H1 (cell line): Measurements from ENCODE around the gene ASTN2. TPM values are rescaled to one million over a fixed set of nuclear protein-coding genes. Genes with fewer than 3 reads are reported as not detected.

Experiments used
- CTCF ChIA-PET: fragments of 300-600 bp; sonication (Branson Sonifier 250); formaldehyde crosslinking; loops from one replicate; lab custom pipeline; 2021; ENCODE audit not compliant: partially characterized antibody; lab: Charles Lee
- POLR2A ChIA-PET: fragments of 300-600 bp; sonication (Branson Sonifier 250); formaldehyde crosslinking; loops from one replicate; lab custom pipeline; 2021; ENCODE audit warnings: inconsistent platforms; ENCODE audit not compliant: partially characterized antibody; lab: Charles Lee
- DNase-seq, 2 experiments: peaks; one replicate each; pipeline versions ENCODE4 v3.0.0 to v3.0.0-alpha.2; 2010 to 2022; ENCODE audit warnings: low spot score in 2 of 2, low read depth in 1 of 2, mixed read lengths in 1 of 2
- FAIRE-seq: peaks from 2 replicates; lab custom pipeline; 2011; peaks lifted over from hg19 to GRCh38; lab: Jason Lieb, UNC
- H2AFZ ChIP-seq: 2 replicates; pipeline ENCODE4 v1.8.1; 2012; ENCODE audit warnings: low read length, inconsistent platforms
- H2AK5ac ChIP-seq: 2 replicates; pipeline ENCODE4 v1.6.1; 2013; ENCODE audit warnings: low read depth, low read length
- H2BK120ac ChIP-seq: replicated peaks from 2 replicates; pipeline ENCODE3; 2013; ENCODE audit warnings: low read depth, low read length, inconsistent platforms
- H2BK12ac ChIP-seq: 2 replicates; pipeline ENCODE4 v1.6.1; 2013; ENCODE audit warnings: low read depth, low read length
- H2BK15ac ChIP-seq: 2 replicates; pipeline ENCODE4 v1.6.1; 2013; ENCODE audit warnings: low read length
- H2BK20ac ChIP-seq: 2 replicates; pipeline ENCODE4 v1.6.1; 2013; ENCODE audit warnings: low read length
- H2BK5ac ChIP-seq: 2 replicates; pipeline ENCODE4 v1.6.1; 2013; ENCODE audit warnings: low read depth, low read length
- H3K14ac ChIP-seq: 2 replicates; pipeline ENCODE4 v1.6.1; 2013; ENCODE audit warnings: inconsistent platforms; ENCODE audit not compliant: insufficient read length
- H3K18ac ChIP-seq: 2 replicates; pipeline ENCODE4 v1.6.1; 2013; ENCODE audit warnings: low read length; ENCODE audit errors: extremely low read depth
- H3K23ac ChIP-seq: 2 replicates; pipeline ENCODE4 v1.6.1; 2013; ENCODE audit warnings: inconsistent platforms; ENCODE audit not compliant: insufficient read length
- H3K23me2 ChIP-seq: 2 replicates; pipeline ENCODE4 v1.6.1; 2013; ENCODE audit warnings: low read depth, low read length
- H3K27ac ChIP-seq: 2 replicates; pipeline ENCODE4 v1.6.1; 2011; ENCODE audit warnings: low read depth, low read length, inconsistent platforms
- H3K27me3 ChIP-seq, 4 experiments: replicated peaks in 1 of 4; 1 replicate in 1 of 4; 2 replicates in 3 of 4; pipeline versions ENCODE4 v1.6.1 to v1.8.1; 2011 to 2013; ENCODE audit warnings: low read length in 3 of 4, mild to moderate bottlenecking in 3 of 4, inconsistent platforms in 2 of 4, mixed read lengths in 2 of 4, moderate library complexity in 1 of 4; ENCODE audit not compliant: control insufficient read depth in 3 of 4, insufficient read depth in 3 of 4; ENCODE audit errors: extremely low read depth in 1 of 4
- H3K36me3 ChIP-seq, 4 experiments: 2 replicates each; pipeline versions ENCODE4 v1.6.1 to v1.8.1; 2011 to 2013; ENCODE audit warnings: mild to moderate bottlenecking in 4 of 4, low read length in 3 of 4, moderate library complexity in 2 of 4, control low read depth in 1 of 4, inconsistent platforms in 1 of 4; ENCODE audit not compliant: insufficient read depth in 4 of 4, control insufficient read depth in 2 of 4
- H3K4ac ChIP-seq: replicated peaks from 2 replicates; pipeline ENCODE3; 2013; ENCODE audit warnings: low read length, low read depth, mixed read lengths, inconsistent platforms; ENCODE audit not compliant: insufficient read length
- H3K4me1 ChIP-seq, 4 experiments: replicated peaks in 1 of 4; 1 replicate in 1 of 4; 2 replicates in 3 of 4; pipeline versions ENCODE4 v1.6.1 to v1.8.1; 2011 to 2013; ENCODE audit warnings: low read length in 3 of 4, inconsistent platforms in 2 of 4, mixed read lengths in 1 of 4; ENCODE audit not compliant: insufficient read depth in 4 of 4, control insufficient read depth in 3 of 4
- H3K4me2 ChIP-seq, 2 experiments: 2 replicates each; pipeline versions ENCODE4 v1.6.1 to v1.8.1; 2011 to 2013; ENCODE audit warnings: low read depth in 2 of 2, low read length in 2 of 2, control low read depth in 1 of 2, inconsistent platforms in 1 of 2, mild to moderate bottlenecking in 1 of 2; ENCODE audit not compliant: insufficient read depth in 1 of 2
- H3K4me3 ChIP-seq, 4 experiments: fragments of 200-600, 300-600 bp in 1 of 4; sonication (generic), shearing (Covaris generic), sonication (Bioruptor Twin) in 1 of 4; 2 replicates each; pipeline versions ENCODE4 v1.5.1 to v1.8.1; 2011 to 2016; ENCODE audit warnings: low read length in 4 of 4, low read depth in 3 of 4, control low read depth in 2 of 4, inconsistent platforms in 2 of 4, mild to moderate bottlenecking in 2 of 4, mixed read lengths in 1 of 4, moderate library complexity in 1 of 4; ENCODE audit not compliant: insufficient read depth in 2 of 4; ENCODE audit errors: extremely low read depth in 1 of 4
- H3K56ac ChIP-seq: replicated peaks from 2 replicates; pipeline ENCODE3; 2013; ENCODE audit warnings: low read depth, mild to moderate bottlenecking, mixed read lengths, low read length, inconsistent platforms; ENCODE audit not compliant: insufficient read length
- H3K79me1 ChIP-seq: 2 replicates; pipeline ENCODE4 v1.6.1; 2013; ENCODE audit warnings: low read depth, low read length, control low read depth
- H3K79me2 ChIP-seq, 2 experiments: 2 replicates each; pipeline versions ENCODE4 v1.6.1 to v1.8.1; 2012 to 2013; ENCODE audit warnings: low read length in 2 of 2, mild to moderate bottlenecking in 2 of 2, inconsistent platforms in 1 of 2; ENCODE audit not compliant: insufficient read depth in 2 of 2, control insufficient read depth in 1 of 2
- H3K9ac ChIP-seq, 4 experiments: replicated peaks in 1 of 4; 1 replicate in 1 of 4; 2 replicates in 3 of 4; pipeline versions ENCODE4 v1.6.1 to v1.8.1; 2011 to 2013; ENCODE audit warnings: low read depth in 3 of 4, low read length in 3 of 4, control low read depth in 2 of 4, mild to moderate bottlenecking in 2 of 4, moderate library complexity in 2 of 4, inconsistent platforms in 1 of 4; ENCODE audit errors: extremely low read depth in 1 of 4
- H3K9me3 ChIP-seq, 2 experiments: 2 replicates each; pipeline versions ENCODE4 v1.6.1 to v1.8.1; 2012 to 2013; ENCODE audit warnings: mild to moderate bottlenecking in 2 of 2, moderate library complexity in 2 of 2, control low read depth in 1 of 2, inconsistent platforms in 1 of 2, low read depth in 1 of 2, low read length in 1 of 2, mixed read lengths in 1 of 2; ENCODE audit not compliant: insufficient read depth in 2 of 2
- H4K20me1 ChIP-seq, 2 experiments: replicated peaks in 1 of 2; 2 replicates each; pipeline versions ENCODE3 to v1.8.1; 2011 to 2013; ENCODE audit warnings: inconsistent platforms in 2 of 2, low read length in 2 of 2, mild to moderate bottlenecking in 1 of 2; ENCODE audit not compliant: insufficient read depth in 2 of 2, control insufficient read depth in 1 of 2
- H4K5ac ChIP-seq: 2 replicates; pipeline ENCODE4 v1.6.1; 2013; ENCODE audit warnings: low read length, low read depth, mixed read lengths, inconsistent platforms; ENCODE audit not compliant: insufficient read length
- H4K8ac ChIP-seq: 2 replicates; pipeline ENCODE4 v1.8.0; 2013; ENCODE audit warnings: mild to moderate bottlenecking, moderate library complexity, low read length, inconsistent platforms; ENCODE audit not compliant: insufficient read depth; ENCODE audit errors: extremely low read depth
- H4K91ac ChIP-seq: replicated peaks from 2 replicates; pipeline ENCODE3; 2013; ENCODE audit warnings: low read length, mixed read lengths, inconsistent platforms; ENCODE audit not compliant: insufficient read length
- BACH1 ChIP-seq: IDR thresholded peaks from 2 replicates; pipeline ENCODE4 v1.6.1; 2012; ENCODE audit warnings: low read length, improper control_type of control experiment
- BRCA1 ChIP-seq: IDR thresholded peaks from 2 replicates; pipeline ENCODE4 v1.6.1; 2012; ENCODE audit warnings: low read depth, low read length, improper control_type of control experiment
- EZH2 ChIP-seq: fragments of 200-600 bp; sonication (generic); IDR thresholded peaks from 2 replicates; pipeline ENCODE4 v1.7.1; 2012; ENCODE audit warnings: low read depth, mild to moderate bottlenecking, moderate library complexity, low read length, inconsistent platforms; ENCODE audit not compliant: severe bottlenecking
- GABPA ChIP-seq: IDR thresholded peaks from 2 replicates; pipeline ENCODE4 v1.6.1; 2011; ENCODE audit warnings: mild to moderate bottlenecking, low read length, moderate library complexity, borderline replicate concordance; ENCODE audit not compliant: insufficient read depth
- GTF2F1 ChIP-seq: IDR thresholded peaks from 2 replicates; pipeline ENCODE4 v1.6.1; 2012; ENCODE audit warnings: low read depth, low read length, improper control_type of control experiment, borderline replicate concordance
- NANOG ChIP-seq: IDR thresholded peaks from 2 replicates; pipeline ENCODE4 v1.6.1; 2011; ENCODE audit warnings: low read length, low read depth, mild to moderate bottlenecking, inconsistent platforms; ENCODE audit not compliant: insufficient read depth, poor library complexity, severe bottlenecking
- POLR2A ChIP-seq, 2 experiments: IDR thresholded peaks; 1 replicate in 1 of 2; 2 replicates in 1 of 2; pipeline ENCODE4 v1.6.1; 2011; ENCODE audit warnings: low read depth in 2 of 2, low read length in 2 of 2, mild to moderate bottlenecking in 2 of 2; ENCODE audit errors: control extremely low read depth in 1 of 2
- RBBP5 ChIP-seq: IDR thresholded peaks from 2 replicates; pipeline ENCODE4 v1.7.1; 2012; ENCODE audit warnings: low read depth, mild to moderate bottlenecking, inconsistent platforms, low read length, moderate library complexity, borderline replicate concordance
- RFX5 ChIP-seq: IDR thresholded peaks from 2 replicates; pipeline ENCODE4 v1.6.1; 2011; ENCODE audit warnings: low read depth, low read length, improper control_type of control experiment, borderline replicate concordance
- RNF2 ChIP-seq: fragments of 200-900, 300-1000 bp; sonication (generic); IDR thresholded peaks from 2 replicates; pipeline ENCODE4 v1.7.1; 2016; ENCODE audit warnings: borderline replicate concordance, low read depth, mild to moderate bottlenecking, antibody characterized with exemption, low read length; ENCODE audit not compliant: poor library complexity, severe bottlenecking; ENCODE audit errors: missing control alignments
- SP2 ChIP-seq: IDR thresholded peaks from 2 replicates; pipeline ENCODE4 v1.6.1; 2012; ENCODE audit warnings: mild to moderate bottlenecking, low read length, inconsistent platforms
- SRF ChIP-seq: IDR thresholded peaks from 2 replicates; pipeline ENCODE4 v1.6.1; 2011; ENCODE audit warnings: mild to moderate bottlenecking, low read depth, low read length, moderate library complexity
- TBP ChIP-seq: IDR thresholded peaks from 2 replicates; pipeline ENCODE4 v1.6.1; 2011; ENCODE audit warnings: low read depth, low read length, improper control_type of control experiment
- WGBS, 2 experiments: shearing (Covaris generic) in 1 of 2; methylation state at CpG; one replicate each; pipeline versions ENCODE4 v1.1.6 to v1.1.7; 2013 to 2015; ENCODE audit warnings: low lambda C conversion rate in 2 of 2, mixed read lengths in 2 of 2, inconsistent platforms in 1 of 2, low coverage in 1 of 2, missing lambda C conversion rate in 1 of 2; ENCODE audit not compliant: insufficient replicate concordance in 2 of 2, insufficient coverage in 1 of 2, insufficient read length in 1 of 2; ENCODE audit errors: extremely low coverage in 1 of 2, missing lambda C conversion rate in 1 of 2; 5-methylcytosine and 5-hydroxymethylcytosine counted together
- polyA plus RNA-seq, 7 experiments: library from polyadenylated mRNA; depleted of rRNA in 3 of 7; stranded (reverse) in 5 of 7; unstranded in 2 of 7; fragments of >200 nt in 5 of 7; fragments of 200-250 nt in 2 of 7; gene quantifications; 1 replicate in 5 of 7; 2 replicates in 1 of 7; 4 replicates in 1 of 7; pipeline versions ENCODE4 v1.2.1 to v1.2.3, GENCODE V29; 2011 to 2013; ENCODE audit warnings: missing spikeins in 2 of 7, mixed read lengths in 2 of 7
- total RNA-seq: library from RNA; stranded (reverse); fragmentation: NEBNext Ultra II Directional; extraction: Animal tissue kit (Norgen Biotek cat#: 25700); gene quantifications from 2 replicates; pipeline ENCODE4 v1.2.1, GENCODE V29; 2021
- TF ChIP-seq, protein P1 (sequence below): IDR thresholded peaks from 2 replicates; pipeline ENCODE4 v1.6.1; 2012; ENCODE audit warnings: inconsistent platforms

Gene ASTN2
- total and polyA plus RNA-seq, 2 of the 8 experiments (the other 6 are each of a cell fraction or from before 2014, with no cell fraction given), result 8.2 to 13.7 TPM

DNA sequence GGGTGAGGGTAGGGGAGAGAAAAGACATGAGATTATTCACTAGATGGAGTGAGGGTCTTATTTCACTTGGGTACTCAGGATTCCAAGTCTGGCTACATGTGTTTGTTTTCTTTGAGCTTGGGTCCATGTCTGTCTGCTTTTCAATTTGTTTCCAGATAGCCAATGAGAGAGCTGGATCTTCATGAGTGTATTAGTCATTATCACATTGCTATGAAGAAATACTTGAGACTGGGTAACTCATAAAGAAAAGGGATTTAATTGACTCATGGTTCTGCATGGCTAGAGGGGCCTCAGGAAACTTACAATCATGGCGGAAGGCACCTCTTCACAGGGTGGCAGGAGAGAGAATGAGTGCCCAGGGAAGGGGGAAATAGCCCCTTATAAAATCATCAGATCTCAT lies 924.5 kb downstream of the ASTN2 start:
- no peak overlapping the region for H3K18ac ChIP-seq
- no peak overlapping the region for H2AK5ac ChIP-seq
- H3K79me1 ChIP-seq, result no peaks in the 10 kb centered on the region
- no peaks in the 10 kb centered on the region for H3K79me2 ChIP-seq
- no peak overlapping the region for H2BK5ac ChIP-seq
- no peak overlapping the region for H3K4me3 ChIP-seq
- no peak overlapping the region for H2BK120ac ChIP-seq
- no peak overlapping the region for H2BK15ac ChIP-seq
- H4K20me1 ChIP-seq, result no peaks in the 10 kb centered on the region
- H3K56ac ChIP-seq, result no peak overlapping the region
- no peak overlapping the region for H2AFZ ChIP-seq
- no peak for FAIRE-seq
- 100% methylated on average over 1 of the region's 1 CpG; no CpG with 5 or more reads in 1 of the 2 experiments for WGBS, 2 experiments
- no peaks in the 10 kb centered on the region for H3K27me3 ChIP-seq
- CTCF ChIA-PET, result interaction anchor here (0.9 to 4.0 kb wide), 14 partner anchors 11 to 342 kb away, joined by 3 to 10 read pairs (median 4); no protein-coding TSS in a partner anchor
- peaks cover 0 to 4% (median 3%) of the 10 kb centered on the region in 4 experiments; a peak in 2 of 7 replicates for H3K4me1 ChIP-seq
- H3K23ac ChIP-seq, result no peak overlapping the region
- H4K5ac ChIP-seq, result no peak overlapping the region
- H4K91ac ChIP-seq, result no peak overlapping the region
- H2BK12ac ChIP-seq, result no peak overlapping the region
- H2BK20ac ChIP-seq, result no peak overlapping the region
- no peaks in the 10 kb centered on the region for H3K9me3 ChIP-seq
- H3K4me2 ChIP-seq, result no peak overlapping the region
- no peak overlapping the region for H4K8ac ChIP-seq
- no peak overlapping the region for H3K9ac ChIP-seq
- H3K27ac ChIP-seq, result no peak overlapping the region
- no peaks in the 10 kb centered on the region for H3K23me2 ChIP-seq
- POLR2A ChIA-PET, result interaction anchor here (0.5 to 1.1 kb wide), 2 partner anchors 19 to 335 kb away, joined by 3 to 5 read pairs; no protein-coding TSS in a partner anchor
- no peak overlapping the region for H3K4ac ChIP-seq
- H3K36me3 ChIP-seq, result no peaks in the 10 kb centered on the region
- no peak overlapping the region for H3K14ac ChIP-seq
- no peak for DNase-seq
- TF ChIP-seq TBP (no peak), RBBP5 (no peak), NANOG (no peak), EZH2 (no peak), SP2 (no peak), GABPA (no peak), SRF (no peak), GTF2F1 (no peak), RFX5 (no peak), BRCA1 (no peak), BACH1 (no peak), POLR2A (IDR thresholded peaks at IDR 0.05; ENCODE audit: control extremely low read depth in 1 of 2, low read depth in 2 of 2, low read length in 2 of 2) (no peak), RNF2 (no peak)
- TF ChIP-seq, protein P1, sequence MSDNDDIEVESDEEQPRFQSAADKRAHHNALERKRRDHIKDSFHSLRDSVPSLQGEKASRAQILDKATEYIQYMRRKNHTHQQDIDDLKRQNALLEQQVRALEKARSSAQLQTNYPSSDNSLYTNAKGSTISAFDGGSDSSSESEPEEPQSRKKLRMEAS, result no peak
